IMR-90 (cell line): ENCODE results near the gene TRAPPC10. TPM values are rescaled to one million over a fixed set of nuclear protein-coding genes. Genes with fewer than 3 reads are reported as not detected.

Source experiments
- ATAC-seq: fragments of 200-7000 bp; cut with Tn5 transposase; 2 replicates; pipeline ENCODE4 v1.9.1; 2020; ENCODE audit warnings: low read depth, mild to moderate bottlenecking, moderate library complexity
- BruUV-seq: library from RNA; stranded (reverse); fragments of 400-500 nt; replicated peaks from 2 replicates; lab custom pipeline; 2021; lab: Mats Ljungman, UMichigan
- CTCF ChIA-PET: fragments of 300-600 bp; formaldehyde crosslinking; extraction: SDS; loops from one replicate; lab custom pipeline; 2021; ENCODE audit warnings: antibody characterized with exemption; lab: Yijun Ruan, JAX
- POLR2A ChIA-PET: fragments of 300-600 bp; sonication (Branson Sonifier 250); formaldehyde crosslinking; loops from one replicate; lab custom pipeline; 2022; ENCODE audit warnings: antibody characterized with exemption; ENCODE audit not compliant: unreplicated experiment; lab: Charles Lee
- DNase-seq: peaks from one replicate; pipeline ENCODE4 v3.0.0; 2013
- H2AFZ ChIP-seq: replicated peaks from 2 replicates; pipeline ENCODE3; 2013; ENCODE audit warnings: low read length, mild to moderate bottlenecking; ENCODE audit not compliant: poor library complexity
- H2AK5ac ChIP-seq: 2 replicates; pipeline ENCODE4 v1.6.1; 2013; ENCODE audit warnings: low read depth, low read length, inconsistent platforms
- H2AK9ac ChIP-seq: replicated peaks from 2 replicates; pipeline ENCODE3; 2013; ENCODE audit warnings: mild to moderate bottlenecking, low read depth, low read length, moderate library complexity; ENCODE audit not compliant: poor library complexity
- H2BK120ac ChIP-seq: 2 replicates; pipeline ENCODE4 v1.6.1; 2013; ENCODE audit warnings: low read depth, low read length, inconsistent platforms
- H2BK15ac ChIP-seq: 3 replicates; pipeline ENCODE4 v1.6.1; 2013; ENCODE audit warnings: low read depth, low read length, inconsistent platforms
- H2BK20ac ChIP-seq: 2 replicates; pipeline ENCODE4 v1.6.1; 2013; ENCODE audit warnings: low read depth, mild to moderate bottlenecking, inconsistent platforms, low read length, moderate library complexity
- H2BK5ac ChIP-seq: 2 replicates; pipeline ENCODE4 v1.6.1; 2013; ENCODE audit warnings: mild to moderate bottlenecking, low read depth, low read length, inconsistent platforms; ENCODE audit not compliant: poor library complexity, severe bottlenecking
- H3K14ac ChIP-seq: replicated peaks from 2 replicates; pipeline ENCODE4 v1.6.1; 2013; ENCODE audit warnings: low read depth, low read length, inconsistent platforms
- H3K18ac ChIP-seq: 2 replicates; pipeline ENCODE4 v1.6.1; 2013; ENCODE audit warnings: low read depth, low read length, control low read depth
- H3K23ac ChIP-seq: 2 replicates; pipeline ENCODE4 v1.6.1; 2013; ENCODE audit warnings: low read depth, low read length, inconsistent platforms
- H3K27ac ChIP-seq: 2 replicates; pipeline ENCODE4 v1.5.1; 2013; ENCODE audit warnings: mild to moderate bottlenecking, control low read depth, low read length; ENCODE audit not compliant: insufficient read depth
- H3K27me3 ChIP-seq: 2 replicates; pipeline ENCODE4 v1.6.1; 2013; ENCODE audit warnings: low read length; ENCODE audit not compliant: control insufficient read depth, insufficient read depth
- H3K36me3 ChIP-seq: 2 replicates; pipeline ENCODE4 v1.6.1; 2013; ENCODE audit warnings: low read length, mixed read lengths; ENCODE audit not compliant: control insufficient read depth, insufficient read depth
- H3K4ac ChIP-seq: 2 replicates; pipeline ENCODE4 v1.6.1; 2013; ENCODE audit warnings: low read depth, low read length, inconsistent platforms
- H3K4me1 ChIP-seq: 2 replicates; pipeline ENCODE4 v1.6.1; 2013; ENCODE audit warnings: low read length, mixed read lengths; ENCODE audit not compliant: control insufficient read depth, insufficient read depth
- H3K4me2 ChIP-seq: 2 replicates; pipeline ENCODE4 v1.6.1; 2013; ENCODE audit warnings: low read depth, mild to moderate bottlenecking, control low read depth, low read length, moderate library complexity
- H3K4me3 ChIP-seq: 2 replicates; pipeline ENCODE4 v1.5.1; 2013; ENCODE audit warnings: low read depth, mild to moderate bottlenecking, control low read depth, low read length, moderate library complexity; ENCODE audit not compliant: insufficient read depth
- H3K56ac ChIP-seq: 2 replicates; pipeline ENCODE4 v1.6.1; 2013; ENCODE audit warnings: low read length, inconsistent platforms; ENCODE audit not compliant: insufficient read depth; ENCODE audit errors: extremely low read depth
- H3K79me1 ChIP-seq, 2 experiments: 2 replicates each; pipeline ENCODE4 v1.6.1; 2013; ENCODE audit warnings: low read length in 2 of 2, inconsistent platforms in 1 of 2, low read depth in 1 of 2
- H3K9ac ChIP-seq: 2 replicates; pipeline ENCODE4 v1.6.1; 2013; ENCODE audit warnings: low read depth, low read length, control low read depth
- H3K9me1 ChIP-seq: 2 replicates; pipeline ENCODE4 v1.6.1; 2013; ENCODE audit warnings: low read length, inconsistent platforms; ENCODE audit not compliant: insufficient read depth
- H3K9me3 ChIP-seq: 2 replicates; pipeline ENCODE4 v1.6.1; 2013; ENCODE audit warnings: low read length; ENCODE audit not compliant: control insufficient read depth, insufficient read depth
- H4K20me1 ChIP-seq: 2 replicates; pipeline ENCODE4 v1.6.1; 2013; ENCODE audit warnings: low read length, inconsistent platforms; ENCODE audit not compliant: insufficient read depth
- H4K5ac ChIP-seq: 2 replicates; pipeline ENCODE4 v1.6.1; 2013; ENCODE audit warnings: mild to moderate bottlenecking, low read depth, low read length, control low read depth
- H4K8ac ChIP-seq, 2 experiments: 2 replicates each; pipeline ENCODE4 v1.6.1; 2013; ENCODE audit warnings: low read depth in 2 of 2, low read length in 2 of 2, control low read depth in 1 of 2, inconsistent platforms in 1 of 2
- H4K91ac ChIP-seq: 2 replicates; pipeline ENCODE4 v1.6.1; 2013; ENCODE audit warnings: low read depth, low read length, inconsistent platforms; ENCODE audit not compliant: insufficient read depth
- CEBPB ChIP-seq: IDR thresholded peaks from 2 replicates; pipeline ENCODE4 v1.6.1; 2012; ENCODE audit warnings: low read depth, low read length, improper control_type of control experiment
- POLR2A ChIP-seq: IDR thresholded peaks from 2 replicates; pipeline ENCODE4 v1.6.1; 2012; ENCODE audit warnings: mild to moderate bottlenecking, low read depth, low read length
- RFX5 ChIP-seq: IDR thresholded peaks from 2 replicates; pipeline ENCODE4 v1.8.0; 2012; ENCODE audit warnings: low read depth, mild to moderate bottlenecking, low read length, moderate library complexity
- SMC3 ChIP-seq: fragments of 150-350 bp; IDR thresholded peaks from 2 replicates; pipeline ENCODE4 v1.6.1; 2016; ENCODE audit warnings: low read depth, mild to moderate bottlenecking, antibody characterized with exemption, low read length, moderate library complexity
- USF2 ChIP-seq: fragments of 150-350 bp; IDR thresholded peaks from 2 replicates; pipeline ENCODE4 v1.6.1; 2017; ENCODE audit warnings: mild to moderate bottlenecking, antibody characterized with exemption, low read length, low read depth
- WGBS, 2 experiments: methylation state at CpG; one replicate each; pipeline versions ENCODE4 v1.1.5 to v1.1.7; 2013; ENCODE audit warnings: missing lambda C conversion rate in 2 of 2; ENCODE audit not compliant: insufficient read length in 1 of 2; ENCODE audit errors: extremely low coverage in 2 of 2; 5-methylcytosine and 5-hydroxymethylcytosine counted together
- dilution Hi-C: fragments of 300-500 bp; cut with HindIII; formaldehyde crosslinking; loops from one replicate; pipeline ENCODE4 v1.14.3; 2018; ENCODE audit warnings: low sequenced_read_pairs; ENCODE audit not compliant: unreplicated experiment
- in situ Hi-C: fragments of 300-500 bp; cut with MboI; formaldehyde crosslinking; loops from 3 replicates; pipeline ENCODE4 v1.14.3; 2019; ENCODE audit warnings: low sequenced_read_pairs, inconsistent platforms, mixed read lengths
- intact Hi-C: fragments of 100-400 bp; cut with micrococcal nuclease; formaldehyde crosslinking; loops from 2 replicates; pipeline ENCODE4 v1.10.0; 2022
- polyA plus RNA-seq, 3 experiments: library from polyadenylated mRNA; depleted of rRNA; stranded (reverse); fragments of >200 nt; gene quantifications; 2 replicates each; pipeline ENCODE4 v1.2.3, GENCODE V29; 2012; ENCODE audit warnings: low replicate concordance in 1 of 3
- total RNA-seq: library from RNA; depleted of rRNA; stranded (reverse); fragments of >200 nt; gene quantifications from 2 replicates; pipeline ENCODE4 v1.2.3, GENCODE V29; 2012

Gene TRAPPC10
- total and polyA plus RNA-seq, 2 of the 4 experiments (the other 2 are of a cell fraction) = 17.8 to 18.1 TPM

GRCh38 chr21:44039828-44040227, 27.7 kb downstream of the TRAPPC10 start:
- H2BK120ac ChIP-seq = no peak overlapping the region
- no peak overlapping the region for H4K8ac ChIP-seq
- H3K9me1 ChIP-seq = peaks cover 5% of the 10 kb centered on the region; the same call in 1 of the 2 replicates
- H4K5ac ChIP-seq = no peak overlapping the region
- H2BK5ac ChIP-seq = no peak overlapping the region
- intact Hi-C loops (no loop called here), in situ Hi-C loops (no loop called here), dilution Hi-C loops (no loop called here)
- no peak overlapping the region for H2AK5ac ChIP-seq
- no peak overlapping the region for H3K4ac ChIP-seq
- H2AFZ ChIP-seq = no peak overlapping the region
- no TSS peak for BruUV-seq
- no peak overlapping the region for H3K23ac ChIP-seq
- no peak overlapping the region for H2BK20ac ChIP-seq
- peaks cover 14 to 33% of the 10 kb centered on the region in 2 experiments for H3K79me1 ChIP-seq
- CTCF ChIA-PET = interaction anchor here (0.8 kb wide), 1 partner anchor 26 kb away, joined by 3 read pairs; no protein-coding TSS in a partner anchor
- H3K9ac ChIP-seq = no peak overlapping the region
- POLR2A ChIA-PET = no interaction called here
- no peak overlapping the region for H2AK9ac ChIP-seq
- no peak overlapping the region for H3K14ac ChIP-seq
- H3K4me3 ChIP-seq = no peak overlapping the region
- peaks cover 24% of the 10 kb centered on the region for H3K36me3 ChIP-seq
- H4K91ac ChIP-seq = no peak overlapping the region
- WGBS, 2 experiments = no CpG with 5 or more reads among the region's 5 CpGs
- no peaks in the 10 kb centered on the region for H3K27me3 ChIP-seq
- H3K27ac ChIP-seq = no peak overlapping the region
- no peak overlapping the region for H2BK15ac ChIP-seq
- no peaks in the 10 kb centered on the region for H3K9me3 ChIP-seq
- TF ChIP-seq CEBPB = no peak
- no peak for TF ChIP-seq SMC3
- TF ChIP-seq POLR2A = no peak
- no peak for TF ChIP-seq USF2
- TF ChIP-seq RFX5 = no peak
- ATAC-seq (no peak), DNase-seq (no peak)
- H3K4me1 ChIP-seq = no peaks in the 10 kb centered on the region
- no peak overlapping the region for H3K56ac ChIP-seq
- H4K20me1 ChIP-seq = peaks cover under 1% of the 10 kb centered on the region
- H3K4me2 ChIP-seq = no peak overlapping the region
- no peak overlapping the region for H3K18ac ChIP-seq
